HCT116 (cell line): ENCODE data around the gene VWA1. TPM values are rescaled to one million over a fixed set of nuclear protein-coding genes. Genes with fewer than 3 reads are reported as not detected.

ENCODE experiments used
- ATAC-seq: fragments of 200-7000 bp; cut with Tn5 transposase; 2 replicates; pipeline ENCODE4 v1.9.1; 2020; ENCODE audit warnings: mild to moderate bottlenecking, moderate library complexity
- BruUV-seq: library from RNA; stranded (reverse); fragments of 400-500 nt; replicated peaks from 2 replicates; lab custom pipeline; 2021; lab: Mats Ljungman, UMichigan
- CTCF ChIA-PET: fragments of 300-600 bp; sonication (Branson Sonifier 250); formaldehyde crosslinking; loops from one replicate; lab custom pipeline; 2021; ENCODE audit warnings: antibody characterized with exemption; lab: Charles Lee
- POLR2A ChIA-PET: fragments of 300-600, 350-600 bp; sonication (Branson Sonifier 250); formaldehyde crosslinking; loops from one replicate; lab custom pipeline; 2021; ENCODE audit warnings: antibody characterized with exemption; lab: Charles Lee
- RAD21 ChIA-PET, 2 experiments: fragments of 300-600 bp; sonication (Branson Sonifier 250); formaldehyde crosslinking; loops; one replicate each; lab custom pipeline; 2023; ENCODE audit warnings: low total read pairs in 2 of 2; ENCODE audit not compliant: uncharacterized antibody in 2 of 2, unreplicated experiment in 2 of 2, low non-redundant PET in 1 of 2; lab: Charles Lee
- DNase-seq: peaks from one replicate; pipeline ENCODE4 v3.0.0-alpha.2; 2010; ENCODE audit warnings: low read depth, low spot score
- H2AFZ ChIP-seq: fragments of 200-600 bp; shearing (Covaris generic), sonication (generic); 2 replicates; pipeline ENCODE4 v1.6.1; 2017; ENCODE audit warnings: low read depth, mixed run types, mixed read lengths, antibody characterized with exemption, low read length; ENCODE audit not compliant: poor library complexity, severe bottlenecking
- H3K27ac ChIP-seq: 2 replicates; pipeline ENCODE4 v1.5.1; 2012; ENCODE audit warnings: low read depth, low read length
- H3K27me3 ChIP-seq: fragments of 200-600 bp; sonication (generic); 2 replicates; pipeline ENCODE4 v1.6.1; 2016; ENCODE audit warnings: mixed run types, low read length, mixed read lengths; ENCODE audit not compliant: insufficient read depth
- H3K36me3 ChIP-seq, 2 experiments: fragments of 200-500 bp in 1 of 2; fragments of 200-600 bp in 1 of 2; sonication (Bioruptor generic) in 1 of 2; sonication (generic) in 1 of 2; 2 replicates each; pipeline versions ENCODE4 v1.5.1 to v1.6.1; 2014 to 2016; ENCODE audit warnings: low read length in 2 of 2, inconsistent platforms in 1 of 2, mixed read lengths in 1 of 2, mixed run types in 1 of 2; ENCODE audit not compliant: insufficient read depth in 2 of 2, control insufficient read depth in 1 of 2
- H3K4me1 ChIP-seq, 2 experiments: fragments of 200-600 bp in 1 of 2; sonication (generic) in 1 of 2; 2 replicates each; pipeline versions ENCODE4 v1.5.1 to v1.6.1; 2012 to 2017; ENCODE audit warnings: low read length in 2 of 2, inconsistent platforms in 1 of 2, mild to moderate bottlenecking in 1 of 2, mixed read lengths in 1 of 2, mixed run types in 1 of 2, moderate library complexity in 1 of 2; ENCODE audit not compliant: insufficient read depth in 2 of 2, control insufficient read depth in 1 of 2
- H3K4me2 ChIP-seq: fragments of 200-600 bp; sonication (generic); 2 replicates; pipeline ENCODE4 v1.6.1; 2017; ENCODE audit warnings: mixed run types, low read length, mixed read lengths
- H3K4me3 ChIP-seq, 2 experiments: fragments of 200-600 bp in 1 of 2; sonication (generic) in 1 of 2; replicated peaks in 1 of 2; 2 replicates each; pipeline ENCODE4 v1.5.1; 2011 to 2016; ENCODE audit warnings: low read length in 2 of 2, control low read depth in 1 of 2, low read depth in 1 of 2, mild to moderate bottlenecking in 1 of 2, mixed read lengths in 1 of 2, mixed run types in 1 of 2
- H3K79me2 ChIP-seq: fragments of 200-600 bp; sonication (generic); 2 replicates; pipeline ENCODE4 v1.6.1; 2017; ENCODE audit warnings: mild to moderate bottlenecking, mixed run types, low read length, moderate library complexity, mixed read lengths; ENCODE audit not compliant: insufficient read depth
- H3K9ac ChIP-seq: fragments of 200-600 bp; sonication (generic); 2 replicates; pipeline ENCODE4 v1.6.1; 2016; ENCODE audit warnings: low read length, mixed read lengths
- H3K9me2 ChIP-seq: fragments of 200-600 bp; sonication (generic), shearing (Covaris generic); 2 replicates; pipeline ENCODE4 v1.6.1; 2017; ENCODE audit warnings: mixed run types, mild to moderate bottlenecking, moderate library complexity; ENCODE audit not compliant: insufficient read depth
- H3K9me3 ChIP-seq, 2 experiments: fragments of 200-500 bp in 1 of 2; fragments of 200-600 bp in 1 of 2; sonication (Bioruptor generic) in 1 of 2; sonication (generic) in 1 of 2; 2 replicates each; pipeline ENCODE4 v1.6.1; 2014 to 2017; ENCODE audit warnings: low read length in 2 of 2, mixed read lengths in 2 of 2, inconsistent platforms in 1 of 2, low read depth in 1 of 2, mild to moderate bottlenecking in 1 of 2, mixed run types in 1 of 2, moderate library complexity in 1 of 2; ENCODE audit not compliant: control insufficient read depth in 1 of 2, insufficient read depth in 1 of 2
- H4K20me1 ChIP-seq: fragments of 200-600 bp; sonication (generic), shearing (Covaris generic); 2 replicates; pipeline ENCODE4 v1.6.1; 2017; ENCODE audit warnings: mixed run types, mild to moderate bottlenecking, moderate library complexity; ENCODE audit not compliant: insufficient read depth
- ATF3 ChIP-seq: IDR thresholded peaks from 2 replicates; pipeline ENCODE4 v1.6.1; 2012
- CBX3 ChIP-seq: IDR thresholded peaks from 2 replicates; pipeline ENCODE4 v1.6.1; 2012; ENCODE audit warnings: low read depth
- CEBPB ChIP-seq: IDR thresholded peaks from 2 replicates; pipeline ENCODE4 v1.6.1; 2012; ENCODE audit warnings: low read depth
- CTCF ChIP-seq, 3 experiments: fragments of 200-600 bp in 1 of 3; sonication (generic) in 1 of 3; IDR thresholded peaks in 2 of 3; conservative IDR thresholded peaks in 1 of 3; 2 replicates each; pipeline ENCODE4 v1.5.1; 2012 to 2017; ENCODE audit warnings: low read depth in 2 of 3, low read length in 2 of 3, antibody characterized with exemption in 1 of 3, borderline replicate concordance in 1 of 3, control low read depth in 1 of 3, mild to moderate bottlenecking in 1 of 3, mixed read lengths in 1 of 3, mixed run types in 1 of 3, moderate library complexity in 1 of 3; ENCODE audit not compliant: insufficient read depth in 1 of 3
- EGR1 ChIP-seq: IDR thresholded peaks from 2 replicates; pipeline ENCODE4 v1.6.1; 2012; ENCODE audit warnings: low read depth
- EZH2 ChIP-seq: fragments of 200-600 bp; sonication (generic); IDR thresholded peaks from 2 replicates; pipeline ENCODE4 v1.6.1; 2017; ENCODE audit warnings: antibody characterized with exemption, mixed run types
- POLR2A ChIP-seq: IDR thresholded peaks from 2 replicates; pipeline ENCODE4 v1.7.0; 2011; ENCODE audit warnings: borderline replicate concordance; ENCODE audit not compliant: insufficient read depth, insufficient read length; ENCODE audit errors: extremely low read depth
- POLR2AphosphoS5 ChIP-seq: IDR thresholded peaks from 2 replicates; pipeline ENCODE4 v1.6.1; 2011; ENCODE audit warnings: mild to moderate bottlenecking, low read depth, low read length, moderate library complexity
- RAD21 ChIP-seq: IDR thresholded peaks from 2 replicates; pipeline ENCODE4 v1.6.1; 2012; ENCODE audit warnings: low read depth, mild to moderate bottlenecking
- SIN3A ChIP-seq: IDR thresholded peaks from 2 replicates; pipeline ENCODE4 v1.6.1; 2012; ENCODE audit warnings: low read depth
- SP1 ChIP-seq: IDR thresholded peaks from 2 replicates; pipeline ENCODE4 v1.6.1; 2012; ENCODE audit warnings: low read depth
- SRF ChIP-seq: IDR thresholded peaks from 2 replicates; pipeline ENCODE4 v1.6.1; 2012; ENCODE audit warnings: low read depth
- YY1 ChIP-seq: IDR thresholded peaks from 2 replicates; pipeline ENCODE4 v1.6.1; 2011; ENCODE audit warnings: low read length, low read depth, moderate library complexity, mild to moderate bottlenecking; ENCODE audit not compliant: insufficient replicate concordance; ENCODE audit errors: extremely low read depth
- ZBTB33 ChIP-seq: IDR thresholded peaks from 2 replicates; pipeline ENCODE4 v1.6.1; 2011; ENCODE audit warnings: mild to moderate bottlenecking, low read length, moderate library complexity; ENCODE audit not compliant: insufficient replicate concordance; ENCODE audit errors: extremely low read depth
- ZFX ChIP-seq: fragments of 450-650 bp; IDR thresholded peaks from 2 replicates; pipeline ENCODE4 v1.6.1; 2017
- ZNF274 ChIP-seq: fragments of 200-500 bp; sonication (Bioruptor generic); IDR thresholded peaks from 2 replicates; pipeline ENCODE4 v1.6.1; 2014; ENCODE audit warnings: mild to moderate bottlenecking, low read depth, low read length, inconsistent platforms
- intact Hi-C: fragments of 100-400 bp; cut with micrococcal nuclease; formaldehyde crosslinking; loops from 2 replicates; pipeline ENCODE4 v1.10.0; 2022
- total RNA-seq: library from RNA; stranded (reverse); gene quantifications from one replicate; pipeline ENCODE4 v1.2.1, GENCODE V29; 2021; ENCODE audit not compliant: unreplicated experiment
- TF ChIP-seq, protein P1 (sequence below): IDR thresholded peaks from 2 replicates; pipeline ENCODE4 v1.6.1; 2012; ENCODE audit warnings: low read depth
- TF ChIP-seq, protein P2 (sequence below): IDR thresholded peaks from 2 replicates; pipeline ENCODE4 v1.6.1; 2012

The VWA1 gene
- total RNA-seq, 1 experiment from 2014 or later: 50.6 TPM

- peak within 1 kb of the TSS; percentile 75 to 92 for H3K4me3 ChIP-seq
- peaks cover 12 to 20% of the 10 kb centered on the region in 2 experiments; a peak in 3 of 4 replicates for H3K4me1 ChIP-seq
- ChIA-PET CTCF (no interaction called here), RAD21 (no interaction called here), POLR2A (no interaction called here)
- H3K9me2 ChIP-seq: no peaks in the 10 kb centered on the region
- ATAC-seq (peak; percentile 94), DNase-seq (peak; percentile 86)
- H4K20me1 ChIP-seq: peaks cover 5% of the 10 kb centered on the region; the same call in 1 of the 2 replicates
- intact Hi-C loops: no loop called here
- H3K79me2 ChIP-seq: peaks cover 53% of the 10 kb centered on the region
- no peaks in the 10 kb centered on the region for H3K27me3 ChIP-seq
- H2AFZ ChIP-seq: no peak within 1 kb of the TSS
- H3K4me2 ChIP-seq: peak within 1 kb of the TSS; percentile 86
- no peaks in the 10 kb centered on the region for H3K9me3 ChIP-seq
- H3K27ac ChIP-seq: peak within 1 kb of the TSS; percentile 82
- BruUV-seq: no TSS peak
- peaks cover 0 to 7% of the 10 kb centered on the region in 2 experiments; a peak in 1 of 4 replicates for H3K36me3 ChIP-seq
- TF ChIP-seq, protein P1, sequence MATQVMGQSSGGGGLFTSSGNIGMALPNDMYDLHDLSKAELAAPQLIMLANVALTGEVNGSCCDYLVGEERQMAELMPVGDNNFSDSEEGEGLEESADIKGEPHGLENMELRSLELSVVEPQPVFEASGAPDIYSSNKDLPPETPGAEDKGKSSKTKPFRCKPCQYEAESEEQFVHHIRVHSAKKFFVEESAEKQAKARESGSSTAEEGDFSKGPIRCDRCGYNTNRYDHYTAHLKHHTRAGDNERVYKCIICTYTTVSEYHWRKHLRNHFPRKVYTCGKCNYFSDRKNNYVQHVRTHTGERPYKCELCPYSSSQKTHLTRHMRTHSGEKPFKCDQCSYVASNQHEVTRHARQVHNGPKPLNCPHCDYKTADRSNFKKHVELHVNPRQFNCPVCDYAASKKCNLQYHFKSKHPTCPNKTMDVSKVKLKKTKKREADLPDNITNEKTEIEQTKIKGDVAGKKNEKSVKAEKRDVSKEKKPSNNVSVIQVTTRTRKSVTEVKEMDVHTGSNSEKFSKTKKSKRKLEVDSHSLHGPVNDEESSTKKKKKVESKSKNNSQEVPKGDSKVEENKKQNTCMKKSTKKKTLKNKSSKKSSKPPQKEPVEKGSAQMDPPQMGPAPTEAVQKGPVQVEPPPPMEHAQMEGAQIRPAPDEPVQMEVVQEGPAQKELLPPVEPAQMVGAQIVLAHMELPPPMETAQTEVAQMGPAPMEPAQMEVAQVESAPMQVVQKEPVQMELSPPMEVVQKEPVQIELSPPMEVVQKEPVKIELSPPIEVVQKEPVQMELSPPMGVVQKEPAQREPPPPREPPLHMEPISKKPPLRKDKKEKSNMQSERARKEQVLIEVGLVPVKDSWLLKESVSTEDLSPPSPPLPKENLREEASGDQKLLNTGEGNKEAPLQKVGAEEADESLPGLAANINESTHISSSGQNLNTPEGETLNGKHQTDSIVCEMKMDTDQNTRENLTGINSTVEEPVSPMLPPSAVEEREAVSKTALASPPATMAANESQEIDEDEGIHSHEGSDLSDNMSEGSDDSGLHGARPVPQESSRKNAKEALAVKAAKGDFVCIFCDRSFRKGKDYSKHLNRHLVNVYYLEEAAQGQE: no peak
- TF ChIP-seq SP1 (peak; percentile 96), YY1 (peak; percentile 57), ATF3 (no peak), SIN3A (peak; percentile 85), EZH2 (no peak), POLR2A (peak; percentile 42), EGR1 (peak; percentile 42; the same call in 1 of the 2 replicates), POLR2AphosphoS5 (peak; percentile 56; the same call in 1 of the 2 replicates), CTCF (IDR thresholded peaks at IDR 0.05 in 2 of 3, conservative IDR thresholded peaks at IDR 0.05 in 1 of 3; ENCODE audit: borderline replicate concordance in 1 of 3, insufficient read depth in 1 of 3, low read depth in 2 of 3, low read length in 2 of 3) (no peak), ZNF274 (no peak), ZFX (0 out of 2 replicates have a peak, but pooled peaks have one; percentile 8), CBX3 (no peak; the same call in 1 of the 2 replicates), SRF (peak; percentile 90), CEBPB (no peak), ZBTB33 (no peak), RAD21 (no peak)
- TF ChIP-seq, protein P2, sequence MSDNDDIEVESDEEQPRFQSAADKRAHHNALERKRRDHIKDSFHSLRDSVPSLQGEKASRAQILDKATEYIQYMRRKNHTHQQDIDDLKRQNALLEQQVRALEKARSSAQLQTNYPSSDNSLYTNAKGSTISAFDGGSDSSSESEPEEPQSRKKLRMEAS: peak; percentile 97
- TF ChIP-seq, all 23 proteins: peak for 9
- peak within 1 kb of the TSS; percentile 81 for H3K9ac ChIP-seq
Measured at GRCh38 chr1:1471389-1472052, 36.0 kb downstream of the VWA1 start, which contains the start of gene ATAD3B. TSS of gene ATAD3B (plus strand) at chr1:1471765. CDS start at chr1:1471885, 120 bp downstream.
